Activated naive CD4-positive, alpha-beta T cell treated with anti-CD3 and anti-CD28 coated beads for 36 hours (primary cell): ENCODE results near the gene RAB10. TPM values are rescaled to one million over a fixed set of nuclear protein-coding genes. Genes with fewer than 3 reads are reported as not detected.

ENCODE experiments used
- CTCF ChIA-PET: fragments of 350-600 bp; sonication (Branson Sonifier 250); formaldehyde crosslinking; loops from one replicate; lab custom pipeline; 2021; ENCODE audit warnings: antibody characterized with exemption; lab: Charles Lee
- DNase-seq: peaks from one replicate; pipeline ENCODE4 v3.0.0-alpha.2; 2020
- H3K27ac Mint-ChIP-seq: one replicate; pipeline ENCODE4 v1.8.0; 2021; ENCODE audit warnings: mild to moderate bottlenecking, mixed read lengths
- H3K27me3 Mint-ChIP-seq: one replicate; pipeline ENCODE4 v1.8.0; 2021; ENCODE audit warnings: low read depth, mixed read lengths
- H3K36me3 Mint-ChIP-seq: one replicate; pipeline ENCODE4 v1.8.0; 2021; ENCODE audit warnings: low read depth, mixed read lengths
- H3K4me1 Mint-ChIP-seq: one replicate; pipeline ENCODE4 v1.8.0; 2021; ENCODE audit warnings: low read depth, mixed read lengths
- H3K4me3 Mint-ChIP-seq: one replicate; pipeline ENCODE4 v1.8.0; 2021; ENCODE audit warnings: mild to moderate bottlenecking, moderate library complexity, mixed read lengths
- H3K9me3 Mint-ChIP-seq: one replicate; pipeline ENCODE4 v1.8.0; 2021; ENCODE audit warnings: mixed read lengths
- intact Hi-C: fragments of 100-400 bp; cut with micrococcal nuclease; formaldehyde crosslinking; loops from one replicate; pipeline ENCODE4 v1.15.1; 2023
- total RNA-seq, 2 experiments: library from RNA; stranded (reverse); gene quantifications; one replicate each; pipeline ENCODE4 v1.2.3, GENCODE V29; 2021

RAB10 gene
- total RNA-seq, 2 experiments from 2014 or later, result 84.2 to 93.0 TPM

GRCh38 chr2:26043862-26044696 lies 10.2 kb downstream of the RAB10 start:
- Mint-ChIP-seq H3K4me3 (no peak overlapping the region), H3K36me3 (peaks cover 23% of the 10 kb centered on the region), H3K27ac (no peak overlapping the region), H3K9me3 (no peaks in the 10 kb centered on the region), H3K4me1 (peaks cover 58% of the 10 kb centered on the region), H3K27me3 (no peaks in the 10 kb centered on the region)
- intact Hi-C loops, result loop anchor here (1.0 kb wide), 1 partner anchor 10 kb away; the partner anchor contains the start of gene RAB10
- no peak for DNase-seq
- CTCF ChIA-PET, result interaction anchor here (1.0 kb wide), 1 partner anchor 52 kb away, joined by 3 read pairs; no protein-coding TSS in a partner anchor

DNA sequence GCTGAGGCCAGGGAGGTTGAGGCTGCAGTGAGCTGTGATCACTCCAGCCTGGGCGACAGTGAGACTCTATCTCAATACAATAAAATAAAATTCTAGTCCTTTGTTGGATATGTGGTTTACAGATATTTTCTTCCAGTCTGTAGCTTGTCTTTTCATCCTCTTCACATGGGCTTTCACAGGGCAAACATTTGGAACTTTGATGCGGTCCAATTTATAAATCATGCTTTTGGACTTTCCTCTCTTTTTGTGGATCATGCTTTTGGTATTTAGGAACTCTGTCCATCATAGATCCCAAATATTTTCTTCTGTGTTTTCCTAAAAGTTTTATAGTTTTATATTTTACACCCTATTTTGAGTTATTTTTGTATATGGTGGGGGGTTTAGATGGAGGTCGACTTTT lies 14.9 kb downstream of the RAB10 start:
- Mint-ChIP-seq H3K4me3 (no peak overlapping the region), H3K4me1 (peaks cover 68% of the 10 kb centered on the region), H3K27me3 (no peaks in the 10 kb centered on the region), H3K9me3 (no peaks in the 10 kb centered on the region), H3K27ac (no peak overlapping the region), H3K36me3 (peaks cover 16% of the 10 kb centered on the region)
- CTCF ChIA-PET, result interaction anchor here (0.6 kb wide), 1 partner anchor 23 kb away, joined by 5 read pairs; no protein-coding TSS in a partner anchor
- intact Hi-C loops, result no loop called here
- DNase-seq, result no peak

DNA sequence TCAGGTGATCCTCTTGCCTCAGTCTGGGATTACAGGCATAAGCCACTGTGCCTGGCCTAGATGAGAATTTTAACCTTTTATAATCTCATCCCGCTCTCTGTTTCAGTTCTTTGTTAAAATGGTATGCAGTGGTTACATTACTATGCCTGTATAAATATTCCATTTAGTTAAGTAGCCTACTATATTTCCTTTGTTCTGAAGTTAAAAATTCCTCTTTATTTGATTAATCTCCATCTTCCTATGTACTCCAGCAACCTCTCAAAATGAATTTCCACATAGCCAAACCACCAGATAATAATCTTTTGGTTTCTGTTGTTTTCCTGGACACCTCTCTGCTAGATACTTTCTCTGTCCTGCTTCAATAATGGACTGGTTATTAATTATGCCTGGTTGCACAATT lies 15.8 kb downstream of the RAB10 start:
- Mint-ChIP-seq H3K9me3 (no peaks in the 10 kb centered on the region), H3K36me3 (peaks cover 13% of the 10 kb centered on the region), H3K27me3 (no peaks in the 10 kb centered on the region), H3K4me3 (no peak overlapping the region), H3K27ac (no peak overlapping the region), H3K4me1 (peaks cover 64% of the 10 kb centered on the region)
- intact Hi-C loops, result no loop called here
- CTCF ChIA-PET, result no interaction called here
- DNase-seq, result no peak

- no peak overlapping the region for H3K4me3 Mint-ChIP-seq
- H3K27me3 Mint-ChIP-seq, result no peaks in the 10 kb centered on the region
- DNase-seq, result no peak
- CTCF ChIA-PET, result interaction anchor here (0.7 to 1.5 kb wide), 2 partner anchors 11 to 690 kb away, joined by 3 to 5 read pairs; no protein-coding TSS in a partner anchor
- H3K27ac Mint-ChIP-seq, result no peak overlapping the region
- intact Hi-C loops, result no loop called here
- peaks cover 72% of the 10 kb centered on the region for H3K4me1 Mint-ChIP-seq
- H3K9me3 Mint-ChIP-seq, result no peaks in the 10 kb centered on the region
- peaks cover 2% of the 10 kb centered on the region for H3K36me3 Mint-ChIP-seq
These were observed 18.9 kb downstream of the RAB10 start for GRCh38 chr2:26052740-26053139.

- no peak for DNase-seq
- Mint-ChIP-seq H3K4me3 (no peak overlapping the region), H3K27ac (no peak overlapping the region), H3K9me3 (no peaks in the 10 kb centered on the region), H3K36me3 (no peaks in the 10 kb centered on the region), H3K27me3 (no peaks in the 10 kb centered on the region), H3K4me1 (peaks cover 67% of the 10 kb centered on the region)
- CTCF ChIA-PET, result interaction anchor here (0.6 kb wide), 1 partner anchor 9 kb away, joined by 3 read pairs; no protein-coding TSS in a partner anchor
- intact Hi-C loops, result no loop called here
These were observed 20.9 kb downstream of the RAB10 start for GRCh38 chr2:26054598-26055348.

DNA sequence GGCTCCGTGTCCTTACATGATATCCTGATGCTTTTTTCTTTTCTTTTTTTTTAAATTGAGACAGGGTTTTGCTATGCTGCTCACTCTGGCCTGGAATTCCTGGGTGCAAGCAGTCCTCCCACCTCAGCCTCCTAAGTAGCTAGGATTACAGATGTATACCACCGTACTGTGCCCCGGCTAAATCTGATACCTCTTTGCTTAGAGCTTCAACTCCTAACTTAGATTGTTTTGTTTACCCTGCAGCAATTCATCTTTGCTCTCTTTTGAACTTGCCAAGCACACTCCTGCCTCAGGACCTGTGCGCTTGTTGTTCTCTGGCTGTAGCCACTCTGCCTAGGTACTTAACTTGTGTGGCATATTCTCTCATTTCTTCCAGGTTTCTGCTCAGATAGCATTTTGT lies 24.5 kb downstream of the RAB10 start:
- Mint-ChIP-seq H3K27ac (no peak overlapping the region), H3K4me1 (peaks cover 44% of the 10 kb centered on the region), H3K4me3 (no peak overlapping the region), H3K9me3 (no peaks in the 10 kb centered on the region), H3K27me3 (no peaks in the 10 kb centered on the region), H3K36me3 (peaks cover 4% of the 10 kb centered on the region)
- DNase-seq, result no peak
- CTCF ChIA-PET, result interaction anchor here (0.7 kb wide), 1 partner anchor 493 kb away, joined by 3 read pairs; no protein-coding TSS in a partner anchor
- intact Hi-C loops, result no loop called here

DNA sequence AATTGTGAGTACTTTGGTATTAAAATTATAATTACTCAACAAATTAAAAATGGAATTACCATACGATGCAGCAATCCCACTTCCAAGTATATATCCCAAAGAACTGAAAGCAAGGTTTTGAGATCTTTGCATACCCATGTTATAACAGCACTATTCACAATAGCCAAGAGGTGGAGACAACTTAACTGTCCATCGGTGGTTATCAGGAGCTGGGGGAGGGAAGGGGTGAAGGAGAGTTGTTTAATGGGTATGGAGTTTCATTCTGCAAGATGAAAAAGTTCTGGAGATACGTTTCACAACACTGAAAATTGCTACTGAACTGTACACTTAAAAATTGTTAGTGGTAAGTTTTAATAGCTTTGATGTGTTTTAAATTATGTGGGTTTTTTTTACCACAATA lies 25.7 kb downstream of the RAB10 start:
- H3K9me3 Mint-ChIP-seq, result no peaks in the 10 kb centered on the region
- peaks cover 4% of the 10 kb centered on the region for H3K36me3 Mint-ChIP-seq
- intact Hi-C loops, result no loop called here
- CTCF ChIA-PET, result no interaction called here
- DNase-seq, result no peak
- H3K27me3 Mint-ChIP-seq, result no peaks in the 10 kb centered on the region
- peaks cover 41% of the 10 kb centered on the region for H3K4me1 Mint-ChIP-seq
- H3K4me3 Mint-ChIP-seq, result no peak overlapping the region
- H3K27ac Mint-ChIP-seq, result no peak overlapping the region

GRCh38 chr2:26061539-26061938 lies 27.7 kb downstream of the RAB10 start:
- peak overlapping the region; percentile 36 for H3K27ac Mint-ChIP-seq
- DNase-seq, result no peak
- intact Hi-C loops, result loop anchor here (10.0 kb wide), 1 partner anchor 183 kb away; the partner anchor contains the start of genes HADHA and HADHB
- peaks cover 39% of the 10 kb centered on the region for H3K4me1 Mint-ChIP-seq
- peaks cover 10% of the 10 kb centered on the region for H3K36me3 Mint-ChIP-seq
- CTCF ChIA-PET, result no interaction called here
- no peaks in the 10 kb centered on the region for H3K27me3 Mint-ChIP-seq
- H3K4me3 Mint-ChIP-seq, result no peak overlapping the region
- H3K9me3 Mint-ChIP-seq, result no peaks in the 10 kb centered on the region

- H3K27ac Mint-ChIP-seq, result no peak overlapping the region
- intact Hi-C loops, result loop anchor here (10.0 kb wide), 1 partner anchor 180 kb away; the partner anchor contains the start of genes HADHA and HADHB
- no peaks in the 10 kb centered on the region for H3K9me3 Mint-ChIP-seq
- no peak overlapping the region for H3K4me3 Mint-ChIP-seq
- peaks cover 46% of the 10 kb centered on the region for H3K4me1 Mint-ChIP-seq
- CTCF ChIA-PET, result interaction anchor here (0.6 to 1.2 kb wide), 2 partner anchors 21 to 80 kb away, joined by 3 read pairs; no protein-coding TSS in a partner anchor
- no peaks in the 10 kb centered on the region for H3K27me3 Mint-ChIP-seq
- no peak for DNase-seq
- H3K36me3 Mint-ChIP-seq, result peaks cover 12% of the 10 kb centered on the region
These were observed 31.0 kb downstream of the RAB10 start for GRCh38 chr2:26064846-26065245.

DNA sequence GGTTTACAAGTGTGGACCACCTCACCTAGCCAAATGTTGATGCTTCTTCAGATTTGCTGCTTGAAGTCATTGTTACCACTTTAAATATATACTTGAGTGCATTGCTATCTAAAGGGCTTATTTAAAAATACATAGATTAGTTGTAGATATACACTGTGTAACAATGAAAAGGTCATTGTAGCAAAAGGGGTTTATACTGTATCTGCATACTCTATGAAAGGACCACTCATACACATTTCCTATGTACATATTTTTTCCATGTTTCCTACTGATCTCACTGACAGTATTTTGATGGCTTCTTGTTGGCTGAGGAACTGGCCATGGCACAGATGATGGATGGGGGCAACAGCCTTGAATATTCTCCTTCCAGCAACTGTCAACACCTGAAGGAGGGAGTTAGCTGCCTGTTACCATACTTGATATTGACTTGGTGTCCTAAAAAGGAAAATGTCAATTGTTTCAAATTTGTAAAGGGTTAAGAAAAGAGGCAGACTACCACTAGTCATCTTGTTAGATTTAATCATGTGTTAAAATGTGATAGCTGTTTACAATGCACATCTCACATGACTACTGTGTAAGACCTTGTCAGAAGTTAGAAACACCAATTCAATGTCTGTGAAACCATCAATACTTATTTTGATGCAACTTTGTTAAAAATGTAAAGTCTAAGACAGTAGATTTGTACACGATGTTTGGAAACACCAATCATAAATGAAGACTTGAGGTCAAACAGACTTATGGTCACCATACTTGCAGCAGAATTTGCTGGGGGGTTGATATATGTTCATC lies 33.5 kb downstream of the RAB10 start:
- DNase-seq, result no peak
- H3K36me3 Mint-ChIP-seq, result peaks cover 8% of the 10 kb centered on the region
- H3K4me3 Mint-ChIP-seq, result no peak overlapping the region
- CTCF ChIA-PET, result no interaction called here
- H3K27me3 Mint-ChIP-seq, result no peaks in the 10 kb centered on the region
- no peaks in the 10 kb centered on the region for H3K9me3 Mint-ChIP-seq
- no peak overlapping the region for H3K27ac Mint-ChIP-seq
- peaks cover 45% of the 10 kb centered on the region for H3K4me1 Mint-ChIP-seq
- intact Hi-C loops, result loop anchor here (10.0 kb wide), 1 partner anchor 177 kb away; the partner anchor contains the start of genes HADHA and HADHB

DNA sequence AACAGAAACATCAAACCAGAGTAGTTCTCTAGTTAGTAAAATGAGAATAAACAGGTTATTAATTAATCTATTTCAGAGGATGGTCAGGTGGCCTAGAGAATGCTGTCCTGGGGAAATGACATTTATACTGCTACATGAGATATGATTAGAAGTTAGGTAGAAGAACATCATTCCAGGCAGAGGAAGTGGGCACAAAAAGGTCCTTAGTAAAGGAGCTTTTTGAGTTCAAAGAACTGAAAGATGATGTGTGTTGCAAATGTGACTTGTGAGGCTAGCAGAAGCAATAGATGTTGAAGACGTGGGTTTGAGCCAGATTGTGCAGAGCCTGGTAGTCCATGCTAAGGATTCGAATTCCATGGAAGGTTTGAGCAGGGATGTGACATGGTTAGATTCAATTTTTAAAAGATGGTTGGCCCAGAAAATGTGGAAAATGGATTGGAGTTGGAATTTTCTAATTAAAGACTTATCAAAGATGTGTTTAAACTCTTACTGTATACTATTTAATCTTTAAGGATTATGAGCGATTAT lies 34.2 kb downstream of the RAB10 start:
- H3K36me3 Mint-ChIP-seq, result peaks cover 8% of the 10 kb centered on the region
- peak overlapping the region; percentile 78 for H3K27ac Mint-ChIP-seq
- CTCF ChIA-PET, result no interaction called here
- H3K4me1 Mint-ChIP-seq, result peaks cover 48% of the 10 kb centered on the region
- DNase-seq, result no peak
- no peaks in the 10 kb centered on the region for H3K9me3 Mint-ChIP-seq
- no peak overlapping the region for H3K4me3 Mint-ChIP-seq
- intact Hi-C loops, result loop anchor here (1.0 to 10.0 kb wide), 5 partner anchors 18 to 251 kb away; partner anchors contain the start of genes HADHA, HADHB and RAB10
- H3K27me3 Mint-ChIP-seq, result no peaks in the 10 kb centered on the region
